GM12874 (cell line): ENCODE results near the gene FERMT3.

Experiments used
- CTCF ChIP-seq: IDR thresholded peaks from 2 replicates; pipeline ENCODE4 v1.5.1; 2011; ENCODE audit warnings: low read depth, mild to moderate bottlenecking, control low read depth, low read length, moderate library complexity; ENCODE audit not compliant: insufficient read depth

FERMT3 gene

GRCh38 chr11:64208086-64208795 lies 1.7 kb downstream of the FERMT3 start:
- no peak for TF ChIP-seq CTCF

GRCh38 chr11:64208796-64209562 lies 2.5 kb downstream of the FERMT3 start:
- no peak for TF ChIP-seq CTCF

GRCh38 chr11:64209563-64209843 lies 3.0 kb downstream of the FERMT3 start:
- no peak for TF ChIP-seq CTCF

- no peak for TF ChIP-seq CTCF
These were observed 3.9 kb downstream of the FERMT3 start for GRCh38 chr11:64210301-64211020.

GRCh38 chr11:64211181-64211872 lies 4.8 kb downstream of the FERMT3 start:
- no peak for TF ChIP-seq CTCF

- TF ChIP-seq CTCF, result no peak
These were observed 10.4 kb downstream of the FERMT3 start for GRCh38 chr11:64216879-64217278.
